DMS153 treated with DMSO at 0.1 percent for 48 hours (cell line): Measurements from ENCODE around the gene LINGO3.

Experiments
- DNase-seq: peaks from one replicate; lab custom pipeline; 2025; ENCODE audit not compliant: unreplicated experiment; lab: John Stamatoyannopoulos, UW

Gene LINGO3

DNA sequence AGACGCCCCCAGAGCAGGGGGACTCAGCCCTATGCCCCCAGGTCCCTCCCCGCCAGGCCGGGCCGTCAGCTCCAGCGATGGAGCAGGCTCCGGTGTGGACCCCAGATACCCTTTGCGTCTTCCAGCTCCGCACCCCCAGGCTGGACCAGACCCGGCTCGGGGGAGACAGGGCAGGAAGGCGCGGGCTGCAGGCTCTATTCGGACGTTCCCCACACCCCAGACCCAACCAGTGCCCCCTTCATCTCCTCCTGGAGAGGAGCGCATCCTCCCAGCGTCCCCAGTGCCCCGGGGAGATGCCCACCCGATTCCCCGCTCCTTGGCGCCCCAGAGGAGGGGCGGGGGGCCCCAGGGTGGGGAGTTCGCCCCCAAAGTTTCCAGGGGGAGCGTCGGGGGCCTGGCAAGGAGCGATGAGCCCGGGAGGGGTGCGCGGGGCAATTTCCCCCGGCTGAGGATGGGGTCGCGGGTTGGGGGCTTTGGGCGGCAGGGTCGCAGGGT is 389 bp downstream of the LINGO3 start:
- DNase-seq = no peak

DNA sequence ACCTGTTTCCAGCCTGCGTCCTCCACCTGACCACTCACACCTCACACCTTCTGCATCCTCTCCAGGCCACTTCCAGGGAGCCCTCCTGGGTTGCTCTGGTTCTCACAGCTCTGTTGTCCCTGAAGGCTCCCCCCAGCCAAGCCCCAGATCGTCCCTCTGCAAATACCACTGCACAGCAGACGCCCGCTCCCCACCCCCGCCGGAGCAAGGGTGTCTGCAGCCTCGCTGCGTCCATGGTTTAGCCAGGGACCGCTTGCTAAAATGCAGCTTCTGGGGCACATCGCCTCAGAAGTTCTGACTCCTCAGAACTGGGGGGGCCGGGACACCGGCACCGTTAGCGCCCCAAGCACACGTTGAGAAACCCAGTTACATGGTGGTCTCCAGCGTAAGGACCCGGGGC is 983 bp downstream of the LINGO3 start:
- no peak for DNase-seq

DNA sequence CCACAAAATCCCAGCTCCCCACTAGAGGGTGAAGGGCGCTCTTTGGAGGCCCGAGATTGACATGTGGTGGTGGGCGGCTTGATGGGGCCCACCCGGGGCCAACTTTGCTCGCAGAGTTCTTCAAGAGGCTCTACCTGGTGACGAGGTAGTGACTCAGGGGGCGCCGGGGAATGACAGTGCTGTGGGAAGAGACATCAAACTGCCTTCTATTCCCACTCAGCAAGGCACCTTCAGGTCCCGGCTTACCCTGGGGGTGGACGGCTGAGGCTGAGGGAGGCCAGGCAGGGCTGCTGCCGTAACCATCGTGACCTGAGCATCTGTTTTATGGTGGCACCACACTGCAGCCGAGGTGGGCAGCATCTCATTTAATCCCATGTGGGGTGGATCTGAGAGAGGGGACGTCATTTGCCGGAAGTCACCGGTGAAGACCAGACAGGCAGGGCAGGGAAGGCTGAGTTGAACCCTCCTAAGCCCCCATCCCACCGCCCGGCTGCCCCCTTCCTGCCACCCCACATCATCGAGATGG is 1.6 kb downstream of the LINGO3 start:
- no peak for DNase-seq

DNA sequence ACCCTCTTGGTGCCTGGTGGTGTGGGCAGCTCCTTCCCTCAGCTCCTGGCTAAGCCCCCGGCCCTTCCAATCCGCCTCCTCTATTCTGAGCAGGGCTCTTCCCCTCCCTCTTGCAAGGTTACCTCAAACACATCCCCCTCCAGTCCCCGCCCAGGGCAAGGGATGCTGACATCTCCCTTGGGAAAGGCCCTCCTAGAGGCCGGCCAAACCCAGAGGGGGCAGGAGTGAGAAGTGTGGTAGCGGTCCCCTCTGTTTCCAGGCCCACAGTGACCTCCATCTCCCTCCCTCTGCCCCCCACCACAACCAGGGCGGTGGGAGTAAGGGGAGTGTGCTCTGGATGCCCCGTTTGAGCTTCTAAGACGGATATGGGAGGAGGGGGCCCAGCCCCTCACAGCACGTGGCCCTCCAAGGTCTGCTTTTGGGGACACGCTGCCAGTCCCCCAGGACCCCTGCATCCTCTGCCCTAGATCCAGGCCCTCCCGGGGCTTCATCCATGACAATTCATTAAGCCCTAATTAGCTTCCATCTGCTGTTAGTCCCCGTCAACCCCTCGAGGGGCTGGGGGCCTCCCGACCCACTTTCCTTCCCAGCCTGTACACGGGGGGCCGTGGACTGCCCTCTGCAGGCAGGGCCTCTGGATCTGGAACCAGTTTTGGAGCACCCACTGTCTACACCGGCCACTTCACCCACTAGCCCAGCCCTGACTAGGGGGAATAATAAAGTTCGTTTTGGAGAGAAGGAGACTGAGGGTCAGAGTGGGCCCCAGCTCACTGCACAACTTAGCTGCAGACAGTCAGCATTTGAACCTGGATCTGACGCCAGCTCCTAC is 2.3 kb downstream of the LINGO3 start:
- DNase-seq = no peak

DNA sequence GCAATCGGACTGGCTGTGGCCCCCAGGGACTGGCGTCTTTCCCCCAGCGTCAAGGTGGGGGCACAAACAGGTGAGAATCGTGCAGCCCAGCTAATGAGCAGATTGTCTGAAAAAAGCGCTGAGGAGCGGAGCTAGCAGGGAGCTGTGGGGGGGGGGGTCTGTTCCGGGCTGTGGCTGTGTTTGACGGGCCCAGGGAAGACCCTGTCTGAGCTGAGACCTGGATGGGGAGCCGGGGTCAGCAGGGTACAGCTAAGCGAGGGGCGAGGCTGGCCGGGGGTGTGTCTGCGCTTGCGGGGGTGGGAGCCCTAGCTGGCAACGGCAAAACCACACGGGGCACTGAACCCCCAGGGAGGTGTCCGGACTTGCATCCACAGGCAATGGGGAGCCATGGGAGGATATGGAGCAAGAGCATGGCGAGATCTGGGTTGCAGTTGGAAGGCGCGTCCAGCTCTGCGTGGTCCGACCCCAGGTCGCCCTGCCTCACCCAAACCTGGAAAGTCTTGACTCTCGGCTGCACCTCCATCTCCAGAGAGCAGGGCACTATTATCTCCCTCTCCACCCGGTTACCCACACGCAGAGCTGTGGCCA is 4.6 kb downstream of the LINGO3 start:
- DNase-seq = no peak

DNA sequence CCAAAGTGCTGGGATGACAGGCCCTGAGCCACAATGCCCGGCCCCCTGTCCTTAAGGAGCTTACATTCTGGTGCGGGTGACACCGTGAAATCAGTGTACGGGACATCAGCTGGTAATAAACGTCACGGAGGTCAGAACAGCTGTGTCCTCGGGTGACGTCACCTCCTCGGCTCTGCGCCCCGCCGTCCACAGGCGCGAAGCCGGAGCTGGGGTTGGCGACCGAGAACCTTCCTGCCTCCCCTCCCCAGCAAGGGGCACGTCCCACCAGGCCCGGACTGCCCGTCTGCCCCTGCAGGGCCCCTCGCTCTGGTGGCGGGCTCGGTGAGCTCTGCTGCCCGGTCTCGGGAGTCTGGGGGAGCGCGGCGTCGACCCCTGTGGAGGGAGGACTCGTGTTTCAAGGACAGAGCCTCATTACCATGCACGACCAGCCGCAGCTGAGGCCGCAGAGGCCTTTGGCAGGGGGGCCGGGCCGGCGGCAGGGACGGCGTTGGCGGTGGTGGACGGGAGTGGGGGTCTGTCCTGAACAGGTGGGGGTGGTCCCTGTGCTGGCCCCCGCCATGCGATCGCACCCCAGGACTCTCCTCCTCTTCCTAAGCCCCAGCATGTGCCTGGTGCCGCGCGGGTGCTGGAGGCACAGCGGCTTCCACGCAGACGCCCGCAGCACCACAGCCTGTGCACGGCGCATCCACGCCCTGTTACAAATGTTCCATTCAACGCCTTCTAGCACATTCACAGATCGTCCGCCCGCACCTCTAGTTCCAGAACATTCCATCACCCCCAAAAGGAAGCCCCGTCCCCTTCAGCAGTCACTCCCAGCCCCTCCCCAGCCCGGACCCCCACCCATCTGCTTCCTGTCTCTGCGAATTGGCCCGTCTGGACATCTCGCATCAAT is 5.4 kb downstream of the LINGO3 start:
- no peak for DNase-seq

DNA sequence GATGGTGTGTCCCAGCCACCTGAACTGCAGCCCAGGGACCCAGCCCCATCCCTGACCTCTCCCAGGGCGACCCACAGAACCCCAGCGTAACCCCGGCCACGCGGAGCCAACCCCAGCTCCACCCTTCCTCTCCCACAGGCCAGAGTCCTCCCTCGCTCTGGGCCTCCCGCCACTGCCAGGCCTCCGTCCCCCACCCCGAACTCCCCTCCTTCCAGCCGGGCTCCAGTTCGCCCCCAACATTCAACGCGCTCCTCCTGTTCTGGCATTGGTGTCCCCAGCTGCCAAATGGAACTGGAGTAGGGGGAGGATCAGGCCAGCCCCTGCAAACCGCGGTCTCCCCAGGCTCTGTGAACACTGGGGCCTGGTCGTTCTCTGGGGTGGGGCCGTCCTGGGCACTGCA is 7.4 kb downstream of the LINGO3 start:
- no peak for DNase-seq

DNA sequence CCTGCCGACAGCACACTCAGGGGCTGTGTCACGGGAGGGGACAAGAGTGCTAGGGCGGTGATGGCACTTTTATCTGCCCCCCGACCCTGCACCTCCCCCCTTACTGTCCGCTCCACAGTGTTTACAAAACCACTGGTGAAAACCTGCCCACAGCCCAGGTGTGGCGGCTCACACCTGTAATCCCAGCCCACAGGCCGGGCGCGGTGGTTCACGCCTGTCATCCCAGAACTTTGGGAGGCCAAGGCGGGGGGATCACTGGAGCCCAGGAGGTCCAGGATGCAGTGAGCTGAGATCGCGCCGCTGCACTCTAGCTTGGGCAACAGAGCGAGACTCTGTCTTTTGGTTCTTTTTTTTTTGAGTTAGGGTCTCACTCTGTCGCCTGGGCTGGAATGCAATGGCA is 11.8 kb downstream of the LINGO3 start:
- no peak for DNase-seq

DNA sequence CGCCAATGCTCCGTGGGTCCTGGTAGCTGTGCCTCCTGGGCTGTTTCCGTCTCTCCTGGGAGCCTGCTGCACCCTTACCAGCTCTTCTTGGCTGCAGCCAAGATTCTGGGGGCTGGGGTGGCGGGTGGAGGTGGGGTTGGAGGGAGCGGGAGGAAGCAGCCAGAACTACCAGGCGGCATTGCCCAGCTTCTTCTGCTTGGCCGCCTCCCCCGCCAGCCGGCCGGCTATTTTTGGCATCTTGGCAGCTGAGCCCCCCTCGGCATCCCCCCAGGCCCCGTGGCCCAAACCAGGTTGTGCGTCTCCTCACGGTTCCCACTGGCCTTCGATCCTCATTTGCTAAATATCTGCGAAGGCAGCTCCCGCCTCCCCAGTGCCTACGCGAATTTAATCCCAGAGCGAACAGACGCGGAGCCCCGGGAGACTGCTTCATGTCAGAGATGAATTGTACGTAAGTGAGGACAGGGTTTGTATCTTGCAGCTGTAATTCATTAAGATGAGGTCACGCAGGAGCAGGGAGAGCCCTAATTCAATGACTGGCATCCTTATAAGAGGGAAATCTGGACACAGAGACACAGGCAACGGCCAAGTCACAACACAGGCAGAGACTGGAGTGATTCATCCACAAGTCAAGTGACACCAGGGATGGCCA is 13.1 kb downstream of the LINGO3 start:
- no peak for DNase-seq

DNA sequence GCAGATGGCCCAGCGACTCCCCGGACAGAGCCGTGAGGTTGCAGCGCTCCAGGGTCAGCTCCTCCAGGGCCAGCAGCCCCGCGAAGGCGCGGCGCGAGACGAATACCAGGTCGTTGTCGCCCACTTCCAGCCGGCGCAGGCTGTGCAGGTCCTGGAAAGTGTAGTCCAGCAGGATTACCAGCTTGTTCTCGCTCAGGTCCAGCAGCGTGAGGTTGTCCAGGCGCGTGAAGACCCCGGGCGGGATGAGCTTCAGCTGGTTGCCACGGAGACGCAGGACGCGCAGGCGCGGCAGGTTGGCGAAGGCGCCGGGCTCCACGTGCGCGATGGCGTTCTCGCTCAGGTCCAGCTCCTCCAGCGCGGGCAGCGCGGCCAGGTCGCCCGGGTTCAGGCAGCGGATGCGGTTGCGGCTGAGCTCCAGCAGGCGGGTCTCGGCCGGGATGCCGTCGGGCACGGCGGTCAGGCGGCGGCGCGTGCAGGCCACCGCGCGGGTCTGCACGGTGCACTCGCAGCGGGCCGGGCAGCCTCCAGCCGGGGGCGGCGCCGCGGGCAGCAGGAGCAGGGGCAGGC is 16.7 kb downstream of the LINGO3 start:
- DNase-seq = no peak

DNA sequence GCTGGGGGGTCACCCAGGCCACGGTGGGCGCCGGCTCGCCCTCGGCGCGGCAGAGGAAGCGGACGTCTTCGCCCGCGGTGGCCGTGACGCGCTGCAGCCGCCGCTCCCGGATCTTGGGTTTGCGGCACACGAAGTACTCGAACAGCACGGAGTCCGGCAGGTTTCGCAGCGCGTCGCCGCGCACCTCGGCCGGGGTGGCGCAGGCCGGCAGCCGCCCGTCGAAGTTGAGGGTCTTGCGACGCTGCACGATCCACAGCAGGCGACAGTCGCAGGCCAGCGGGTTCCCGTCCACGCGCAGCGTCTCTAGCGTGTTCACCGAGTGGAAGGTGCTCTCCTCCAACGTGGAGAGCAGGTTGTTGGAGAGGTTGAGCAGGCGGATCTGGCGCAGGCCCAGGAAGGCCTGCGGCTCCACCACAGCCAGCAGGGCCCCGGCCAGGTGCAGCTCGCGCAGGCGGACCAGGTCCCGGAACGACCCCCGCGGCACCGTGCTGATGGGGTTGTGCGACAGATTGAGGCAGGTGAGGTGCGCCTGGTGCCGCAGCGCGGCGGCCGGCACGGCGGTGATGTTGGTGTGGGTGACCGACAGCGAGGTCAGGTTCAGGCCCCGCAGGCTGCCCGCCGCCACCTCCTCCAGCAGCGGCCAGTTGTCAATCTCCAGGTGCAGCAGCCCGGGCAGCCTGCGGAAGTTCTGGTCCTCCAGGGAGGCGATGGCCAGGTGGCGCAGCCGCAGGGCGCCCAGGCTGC is 17.3 kb downstream of the LINGO3 start:
- DNase-seq = no peak

DNA sequence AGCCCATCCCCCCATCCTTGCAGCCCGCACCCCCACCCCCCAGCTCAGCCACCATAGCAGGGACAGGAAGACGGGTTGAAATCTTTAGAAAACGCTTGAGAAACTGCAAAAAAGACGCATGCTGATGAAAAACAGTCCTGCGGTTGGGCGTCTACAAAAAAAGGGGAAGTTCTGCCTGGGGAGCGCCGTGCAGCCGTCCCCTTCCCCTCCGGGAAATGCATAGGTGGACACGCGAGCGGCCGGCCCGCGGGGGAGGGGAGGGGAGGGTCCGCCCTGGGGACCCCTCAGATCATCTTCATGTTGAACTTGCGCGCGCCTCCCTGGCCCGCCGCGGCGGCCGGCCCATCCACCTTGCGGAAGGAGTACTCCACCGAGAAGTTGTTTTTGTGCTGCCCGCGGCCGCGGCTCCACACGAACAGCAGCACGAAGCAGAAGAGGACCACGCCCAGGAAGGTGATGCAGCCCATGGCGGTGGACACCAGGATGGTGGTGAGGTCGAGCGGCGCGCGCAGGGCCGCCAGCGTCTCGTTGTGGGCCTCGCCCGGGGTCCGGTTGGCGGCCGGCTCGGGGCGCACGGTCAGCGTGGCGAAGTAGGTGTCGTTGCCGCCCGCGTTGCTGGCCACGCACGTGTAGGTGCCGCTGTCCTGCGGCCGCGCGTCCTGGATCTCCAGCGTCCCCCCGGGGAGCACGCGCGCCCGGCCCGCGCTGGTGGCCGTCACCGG is 18.1 kb downstream of the LINGO3 start:
- no peak for DNase-seq

DNA sequence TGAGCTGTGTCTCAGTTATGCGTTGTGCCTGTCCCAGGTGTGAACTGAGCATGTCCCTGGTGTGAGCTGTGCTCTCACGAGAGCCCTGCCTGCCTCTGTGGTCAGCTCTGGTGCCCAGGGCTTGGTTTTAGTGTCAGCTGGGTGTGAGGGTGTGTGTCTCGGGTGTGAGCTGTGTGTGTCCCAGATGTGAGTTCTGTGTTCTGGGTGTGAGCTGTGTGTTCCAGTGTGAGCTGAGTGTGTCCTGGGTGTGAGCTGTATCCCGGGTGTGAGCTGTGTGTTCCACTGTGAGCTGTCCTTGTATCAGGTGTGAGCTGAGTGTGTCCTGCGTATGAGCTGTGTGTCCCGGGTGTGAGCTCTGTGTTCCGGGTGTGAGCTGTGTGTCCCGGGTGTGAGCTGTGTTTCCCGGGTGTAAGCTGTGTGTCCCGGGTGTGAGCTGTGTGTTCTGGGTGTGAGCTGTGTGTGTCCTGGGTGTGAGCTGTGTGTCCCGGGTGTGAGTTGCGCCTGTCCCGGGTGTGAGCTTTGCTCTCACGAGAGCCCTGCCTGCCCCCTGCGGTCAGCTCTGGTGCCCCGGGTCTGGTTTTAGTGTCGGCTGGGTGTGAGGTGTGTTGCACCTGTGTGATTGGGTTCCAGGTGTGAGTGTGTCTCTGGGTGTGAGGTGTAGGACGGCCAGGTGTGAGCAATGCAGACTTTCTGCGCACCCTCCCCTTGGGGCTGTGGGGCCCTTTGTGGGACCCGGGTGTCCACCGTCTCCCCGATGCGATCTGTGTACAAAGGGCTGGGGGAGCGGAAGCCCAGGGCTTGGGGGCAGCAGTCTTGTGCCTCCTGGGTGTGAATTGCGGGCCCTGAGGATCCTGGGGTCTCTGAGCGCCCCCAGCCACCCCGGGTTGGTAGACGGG is 18.9 kb downstream of the LINGO3 start:
- no peak for DNase-seq

DNA sequence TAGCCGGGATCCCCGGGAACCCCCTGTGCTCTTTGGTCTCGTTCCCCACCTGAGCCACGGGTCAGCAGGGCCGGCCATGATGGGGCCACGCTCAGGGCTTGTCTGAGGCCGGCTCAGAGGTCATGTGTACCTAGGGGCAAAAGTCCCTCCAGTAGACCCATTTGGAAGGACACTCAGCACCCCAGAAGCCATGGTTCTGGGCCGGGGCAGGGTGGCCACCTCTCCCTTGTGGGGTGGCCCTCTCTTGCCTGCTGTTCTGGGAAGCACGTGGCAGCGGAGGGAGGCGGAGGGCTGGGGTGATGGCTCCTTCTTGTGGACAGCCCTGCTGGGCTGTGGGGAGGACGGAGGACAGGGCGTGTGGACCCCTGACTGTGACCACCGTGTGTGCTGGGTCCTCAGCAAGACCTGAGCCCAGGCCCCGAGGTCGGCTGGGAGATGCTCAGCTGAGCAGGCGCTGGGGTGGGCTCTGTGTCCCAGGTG is 19.6 kb downstream of the LINGO3 start:
- DNase-seq = no peak

DNA sequence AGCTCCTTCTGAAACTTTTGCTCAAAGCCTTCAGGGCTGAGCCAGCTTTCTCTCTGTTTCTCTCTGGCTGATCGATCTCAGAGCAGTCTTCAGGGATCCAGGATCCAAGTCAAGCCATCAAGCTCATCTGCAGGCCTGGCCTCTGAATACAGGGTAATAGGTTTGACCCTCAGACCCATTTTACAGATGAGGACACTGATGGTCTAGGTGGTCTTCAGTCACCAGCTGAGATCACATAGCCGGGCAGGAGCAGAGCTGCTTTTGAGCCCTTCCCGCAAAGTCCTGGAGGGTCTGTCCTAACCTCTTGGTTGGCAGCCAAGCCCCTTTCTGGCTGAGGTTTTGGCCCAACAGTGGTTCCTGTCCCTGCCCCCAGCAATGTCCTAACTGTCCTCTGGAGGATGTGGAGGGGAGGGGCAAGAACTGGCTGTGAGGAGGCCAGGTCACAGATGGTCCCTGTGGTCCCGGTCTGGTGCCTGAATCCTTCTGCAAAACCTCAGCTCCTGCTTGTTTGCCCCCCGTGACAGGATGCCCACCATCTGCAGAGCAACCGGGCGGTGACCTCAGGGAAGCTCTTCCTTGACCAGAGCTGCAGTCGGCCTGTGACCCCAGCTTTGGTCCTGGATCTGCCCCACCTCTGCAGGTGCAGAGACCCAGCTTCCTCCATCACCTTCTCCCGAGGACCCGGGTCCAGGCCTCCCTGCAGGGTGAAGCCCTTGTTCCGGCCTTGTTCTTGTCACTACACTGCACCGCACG is 20.2 kb downstream of the LINGO3 start:
- no peak for DNase-seq

DNA sequence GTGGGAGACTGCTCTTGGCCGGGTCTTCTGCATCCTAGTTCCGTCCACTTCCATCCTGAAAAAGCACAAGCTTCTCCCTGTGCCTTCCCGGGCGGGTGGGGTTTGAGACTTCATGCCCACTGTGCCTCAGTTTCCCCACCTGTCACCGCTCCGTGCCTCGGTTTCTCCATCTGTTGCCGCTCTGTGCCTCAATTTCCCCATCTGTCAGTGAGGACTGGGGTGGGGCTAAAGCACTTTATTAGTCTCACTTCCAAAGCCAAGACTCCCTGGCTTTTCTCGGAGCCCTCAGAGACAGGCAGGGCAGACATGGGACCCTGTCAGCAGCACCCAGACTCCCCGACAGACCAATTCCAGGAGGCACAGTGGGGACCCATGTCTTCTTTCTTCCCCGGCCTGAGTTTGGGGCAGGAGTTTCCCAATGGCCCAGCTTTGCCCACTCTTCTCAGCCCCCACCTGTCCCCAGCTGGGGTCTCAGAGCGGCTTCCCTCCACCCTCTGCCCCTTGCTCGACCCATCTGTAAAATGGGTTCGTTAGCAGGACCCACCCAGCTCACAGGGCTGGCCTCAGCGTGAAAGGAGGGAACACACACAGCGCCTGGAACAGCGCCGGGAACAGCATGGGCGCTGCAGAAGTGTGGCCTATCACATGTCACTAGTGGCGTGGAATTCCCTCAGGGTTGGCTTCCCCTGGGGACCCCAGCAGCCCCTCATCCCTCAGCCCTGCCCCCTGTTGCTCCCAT is 21.4 kb downstream of the LINGO3 start:
- DNase-seq = no peak
